ENCODE data around the gene EPHB6. TPM values are rescaled to one million over a fixed set of nuclear protein-coding genes. Genes with fewer than 3 reads are reported as not detected.
A peak's percentile ranks its signal among the peaks of the same experiment; 100 is the strongest.

EPHB6 gene
- total RNA-seq, 1 donor from 2014 or later = 15.7 TPM

DNA sequence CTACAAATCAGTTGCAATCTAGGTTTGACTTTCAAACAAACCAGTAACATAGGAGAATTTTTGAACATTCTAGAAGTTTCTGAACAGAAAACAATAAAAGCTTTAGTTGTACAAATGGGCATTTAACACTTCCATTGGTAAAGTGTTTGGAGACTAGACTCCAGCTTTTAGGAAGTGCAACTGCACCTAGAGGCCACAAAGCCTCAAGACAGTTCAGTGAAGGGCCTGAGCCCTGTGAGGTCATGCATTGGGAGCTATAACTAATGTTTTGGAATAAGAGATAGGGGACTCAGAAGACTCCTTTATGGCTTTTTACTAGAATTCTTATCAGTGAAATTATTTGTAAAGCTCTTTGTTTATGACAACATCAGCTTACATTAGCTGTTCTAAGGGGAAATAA, 3.0 kb upstream of the EPHB6 start:
- H3K4me1 Mint-ChIP-seq (ENCODE audit: low read depth, unreplicated experiment) = peaks cover 5% of the 10 kb centered on the region
- Histone ChIP-seq H3K79me2 (ENCODE audit: insufficient read depth, low read length) (no peaks in the 10 kb centered on the region), H3K27ac (ENCODE audit: low read depth, low read length) (no peak overlapping the region), H3K9ac (ENCODE audit: low read length) (no peak overlapping the region), H3K4me3 (ENCODE audit: insufficient read depth, low read depth, low read length) (no peak overlapping the region), H4K20me1 (ENCODE audit: insufficient read depth, low read length) (no peaks in the 10 kb centered on the region), H3K9me3 (ENCODE audit: insufficient read depth, low read depth, low read length) (no peaks in the 10 kb centered on the region), H2AFZ (ENCODE audit: low read depth, low read length) (no peak overlapping the region), H3K4me2 (ENCODE audit: low read length) (no peak overlapping the region), H3K27me3 (ENCODE audit: insufficient read depth, low read length) (peaks cover 9% of the 10 kb centered on the region), H3K4me1 (ENCODE audit: insufficient read depth, low read length) (peaks cover 8% of the 10 kb centered on the region), H3K36me3 (ENCODE audit: insufficient read depth, low read length) (no peaks in the 10 kb centered on the region)
- no peak overlapping the region for H3K4me3 Mint-ChIP-seq (ENCODE audit: unreplicated experiment)
- no peak overlapping the region for H3K27ac Mint-ChIP-seq (ENCODE audit: unreplicated experiment)
- TF ChIP-seq, protein P1, sequence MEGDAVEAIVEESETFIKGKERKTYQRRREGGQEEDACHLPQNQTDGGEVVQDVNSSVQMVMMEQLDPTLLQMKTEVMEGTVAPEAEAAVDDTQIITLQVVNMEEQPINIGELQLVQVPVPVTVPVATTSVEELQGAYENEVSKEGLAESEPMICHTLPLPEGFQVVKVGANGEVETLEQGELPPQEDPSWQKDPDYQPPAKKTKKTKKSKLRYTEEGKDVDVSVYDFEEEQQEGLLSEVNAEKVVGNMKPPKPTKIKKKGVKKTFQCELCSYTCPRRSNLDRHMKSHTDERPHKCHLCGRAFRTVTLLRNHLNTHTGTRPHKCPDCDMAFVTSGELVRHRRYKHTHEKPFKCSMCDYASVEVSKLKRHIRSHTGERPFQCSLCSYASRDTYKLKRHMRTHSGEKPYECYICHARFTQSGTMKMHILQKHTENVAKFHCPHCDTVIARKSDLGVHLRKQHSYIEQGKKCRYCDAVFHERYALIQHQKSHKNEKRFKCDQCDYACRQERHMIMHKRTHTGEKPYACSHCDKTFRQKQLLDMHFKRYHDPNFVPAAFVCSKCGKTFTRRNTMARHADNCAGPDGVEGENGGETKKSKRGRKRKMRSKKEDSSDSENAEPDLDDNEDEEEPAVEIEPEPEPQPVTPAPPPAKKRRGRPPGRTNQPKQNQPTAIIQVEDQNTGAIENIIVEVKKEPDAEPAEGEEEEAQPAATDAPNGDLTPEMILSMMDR (IDR thresholded peaks at IDR 0.05; ENCODE audit: insufficient read depth, low read depth, low read length) = no peak
- TF ChIP-seq EZH2 (IDR thresholded peaks at IDR 0.05; ENCODE audit: insufficient read depth, low read length) = no peak
- no peaks in the 10 kb centered on the region for H3K9me3 Mint-ChIP-seq (ENCODE audit: unreplicated experiment)
- no peak for FAIRE-seq
- no peaks in the 10 kb centered on the region for H3K36me3 Mint-ChIP-seq (ENCODE audit: low read depth, unreplicated experiment)
- no peaks in the 10 kb centered on the region for H3K27me3 Mint-ChIP-seq (ENCODE audit: low read depth, unreplicated experiment)
- no peak for DNase-seq (ENCODE audit: low read depth)

GRCh38 chr7:142853739-142854371, 1.0 kb upstream of the EPHB6 start:
- Histone ChIP-seq H3K4me2 (ENCODE audit: low read length) (peak overlapping the region; percentile 99), H3K79me2 (ENCODE audit: insufficient read depth, low read length) (no peaks in the 10 kb centered on the region), H4K20me1 (ENCODE audit: insufficient read depth, low read length) (no peaks in the 10 kb centered on the region), H3K9me3 (ENCODE audit: insufficient read depth, low read depth, low read length) (no peaks in the 10 kb centered on the region), H3K9ac (ENCODE audit: low read length) (peak overlapping the region; percentile 80), H3K4me3 (ENCODE audit: insufficient read depth, low read depth, low read length) (peak overlapping the region; percentile 83), H3K27me3 (ENCODE audit: insufficient read depth, low read length) (peaks cover 9% of the 10 kb centered on the region), H3K4me1 (ENCODE audit: insufficient read depth, low read length) (peaks cover 8% of the 10 kb centered on the region), H3K27ac (ENCODE audit: low read depth, low read length) (peak overlapping the region; percentile 22), H2AFZ (ENCODE audit: low read depth, low read length) (peak overlapping the region; percentile 95), H3K36me3 (ENCODE audit: insufficient read depth, low read length) (no peaks in the 10 kb centered on the region)
- H3K27ac Mint-ChIP-seq (ENCODE audit: unreplicated experiment) = peak overlapping the region; percentile 69
- H3K9me3 Mint-ChIP-seq (ENCODE audit: unreplicated experiment) = no peaks in the 10 kb centered on the region
- H3K4me3 Mint-ChIP-seq (ENCODE audit: unreplicated experiment) = peak overlapping the region; percentile 95
- TF ChIP-seq, protein P1 (IDR thresholded peaks at IDR 0.05; ENCODE audit: insufficient read depth, low read depth, low read length) = peak; percentile 71
- no peak for TF ChIP-seq EZH2 (IDR thresholded peaks at IDR 0.05; ENCODE audit: insufficient read depth, low read length)
- peaks cover 6% of the 10 kb centered on the region for H3K4me1 Mint-ChIP-seq (ENCODE audit: low read depth, unreplicated experiment)
- H3K27me3 Mint-ChIP-seq (ENCODE audit: low read depth, unreplicated experiment) = no peaks in the 10 kb centered on the region
- FAIRE-seq (no peak), DNase-seq (ENCODE audit: low read depth) (peak; percentile 36)
- H3K36me3 Mint-ChIP-seq (ENCODE audit: low read depth, unreplicated experiment) = no peaks in the 10 kb centered on the region

GRCh38 chr7:142855114-142855743, 353 bp downstream of the EPHB6 start:
- peak overlapping the region; percentile 99 for H3K4me2 ChIP-seq (ENCODE audit: low read length)
- peak overlapping the region; percentile 88 for H3K4me3 Mint-ChIP-seq (ENCODE audit: unreplicated experiment)
- TF ChIP-seq, protein P1 (IDR thresholded peaks at IDR 0.05; ENCODE audit: insufficient read depth, low read depth, low read length) = no peak
- no peak for TF ChIP-seq EZH2 (IDR thresholded peaks at IDR 0.05; ENCODE audit: insufficient read depth, low read length)
- H3K27me3 ChIP-seq (ENCODE audit: insufficient read depth, low read length) = peaks cover 9% of the 10 kb centered on the region
- H3K4me1 ChIP-seq (ENCODE audit: insufficient read depth, low read length) = peaks cover 8% of the 10 kb centered on the region
- no peaks in the 10 kb centered on the region for H3K79me2 ChIP-seq (ENCODE audit: insufficient read depth, low read length)
- H3K4me1 Mint-ChIP-seq (ENCODE audit: low read depth, unreplicated experiment) = peaks cover 11% of the 10 kb centered on the region
- H2AFZ ChIP-seq (ENCODE audit: low read depth, low read length) = peak overlapping the region; percentile 90
- FAIRE-seq = no peak
- H4K20me1 ChIP-seq (ENCODE audit: insufficient read depth, low read length) = no peaks in the 10 kb centered on the region
- no peaks in the 10 kb centered on the region for H3K36me3 Mint-ChIP-seq (ENCODE audit: low read depth, unreplicated experiment)
- H3K9me3 Mint-ChIP-seq (ENCODE audit: unreplicated experiment) = no peaks in the 10 kb centered on the region
- no peaks in the 10 kb centered on the region for H3K27me3 Mint-ChIP-seq (ENCODE audit: low read depth, unreplicated experiment)
- H3K36me3 ChIP-seq (ENCODE audit: insufficient read depth, low read length) = no peaks in the 10 kb centered on the region
- no peak overlapping the region for H3K27ac ChIP-seq (ENCODE audit: low read depth, low read length)
- H3K9ac ChIP-seq (ENCODE audit: low read length) = peak overlapping the region; percentile 80
- H3K4me3 ChIP-seq (ENCODE audit: insufficient read depth, low read depth, low read length) = peak overlapping the region; percentile 83
- H3K9me3 ChIP-seq (ENCODE audit: insufficient read depth, low read depth, low read length) = no peaks in the 10 kb centered on the region
- no peak for DNase-seq (ENCODE audit: low read depth)
- H3K27ac Mint-ChIP-seq (ENCODE audit: unreplicated experiment) = no peak overlapping the region
